ENCODE measurements around the gene ARHGAP29. TPM values are rescaled to one million over a fixed set of nuclear protein-coding genes. Genes with fewer than 3 reads are reported as not detected.

ARHGAP29 gene
- total RNA-seq, 1 donor from 2014 or later = 131 TPM

DNA sequence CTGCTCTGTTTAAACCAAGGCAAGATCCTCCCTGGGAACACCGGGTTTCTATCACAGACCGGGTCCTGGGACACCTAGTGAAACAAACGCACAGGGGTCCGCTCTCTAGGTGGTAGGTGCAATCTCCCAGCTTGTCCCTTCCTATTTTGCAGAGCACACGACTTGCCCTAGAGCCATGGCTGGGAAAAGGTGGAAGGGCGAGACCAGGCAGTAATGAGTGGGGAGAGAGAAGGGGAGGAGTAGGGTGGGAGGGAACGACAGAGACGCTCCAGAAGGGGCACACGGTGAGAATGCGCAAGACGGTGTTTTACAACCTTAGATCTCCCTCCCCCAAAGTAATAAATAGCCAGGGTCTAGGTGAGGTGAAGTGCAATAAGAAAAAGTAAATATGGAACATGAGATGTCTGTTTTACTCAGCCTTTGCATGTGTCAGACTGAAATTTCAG is 9.3 kb upstream of the ARHGAP29 start:
- no peak for DNase-seq (ENCODE audit: low read depth)

DNA sequence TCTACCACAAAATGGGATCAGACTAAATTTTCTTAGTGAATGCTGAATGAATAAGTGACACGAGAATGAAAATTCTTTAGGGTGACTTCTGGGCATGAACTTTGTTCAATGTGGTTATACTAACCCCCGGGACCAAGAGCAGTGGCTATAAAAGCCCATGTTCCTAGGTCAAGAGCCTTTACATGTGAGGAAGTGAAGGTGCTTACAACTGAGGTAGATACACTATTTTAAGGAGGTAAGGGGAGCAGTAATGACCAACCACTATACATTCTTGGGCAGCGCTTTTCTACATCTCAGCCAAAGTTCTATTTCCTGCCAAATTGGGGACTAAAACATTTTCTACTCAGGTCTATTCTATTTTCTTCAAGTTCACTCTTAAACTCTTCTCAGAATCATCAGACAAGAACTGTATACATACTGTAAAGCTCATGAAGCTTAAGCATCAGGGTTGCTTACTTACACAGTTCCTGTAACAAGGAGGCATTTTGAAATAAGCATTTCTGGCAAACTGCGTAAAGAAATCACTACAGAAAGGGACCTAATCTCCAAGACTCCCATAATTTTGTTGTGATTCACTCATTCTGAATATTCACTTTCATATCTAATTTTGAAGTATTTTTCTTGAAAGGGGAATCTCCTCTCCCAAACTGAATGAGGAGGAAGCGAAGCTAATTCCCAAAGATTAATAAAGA is 8.5 kb upstream of the ARHGAP29 start:
- TF ChIP-seq, protein P1, sequence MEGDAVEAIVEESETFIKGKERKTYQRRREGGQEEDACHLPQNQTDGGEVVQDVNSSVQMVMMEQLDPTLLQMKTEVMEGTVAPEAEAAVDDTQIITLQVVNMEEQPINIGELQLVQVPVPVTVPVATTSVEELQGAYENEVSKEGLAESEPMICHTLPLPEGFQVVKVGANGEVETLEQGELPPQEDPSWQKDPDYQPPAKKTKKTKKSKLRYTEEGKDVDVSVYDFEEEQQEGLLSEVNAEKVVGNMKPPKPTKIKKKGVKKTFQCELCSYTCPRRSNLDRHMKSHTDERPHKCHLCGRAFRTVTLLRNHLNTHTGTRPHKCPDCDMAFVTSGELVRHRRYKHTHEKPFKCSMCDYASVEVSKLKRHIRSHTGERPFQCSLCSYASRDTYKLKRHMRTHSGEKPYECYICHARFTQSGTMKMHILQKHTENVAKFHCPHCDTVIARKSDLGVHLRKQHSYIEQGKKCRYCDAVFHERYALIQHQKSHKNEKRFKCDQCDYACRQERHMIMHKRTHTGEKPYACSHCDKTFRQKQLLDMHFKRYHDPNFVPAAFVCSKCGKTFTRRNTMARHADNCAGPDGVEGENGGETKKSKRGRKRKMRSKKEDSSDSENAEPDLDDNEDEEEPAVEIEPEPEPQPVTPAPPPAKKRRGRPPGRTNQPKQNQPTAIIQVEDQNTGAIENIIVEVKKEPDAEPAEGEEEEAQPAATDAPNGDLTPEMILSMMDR (conservative IDR thresholded peaks at IDR 0.05; ENCODE audit: low read depth, low read length) = no peak
- H3K4me3 ChIP-seq (ENCODE audit: low read depth, low read length) = peak overlapping the region; percentile 75
- DNase-seq (ENCODE audit: low read depth) = no peak

More for the DNA sequence above, 9.3 kb upstream of the ARHGAP29 start:
- peak overlapping the region; percentile 75 for H3K4me3 ChIP-seq (ENCODE audit: low read depth, low read length)
- TF ChIP-seq, protein P1 (conservative IDR thresholded peaks at IDR 0.05; ENCODE audit: low read depth, low read length) = no peak

DNA sequence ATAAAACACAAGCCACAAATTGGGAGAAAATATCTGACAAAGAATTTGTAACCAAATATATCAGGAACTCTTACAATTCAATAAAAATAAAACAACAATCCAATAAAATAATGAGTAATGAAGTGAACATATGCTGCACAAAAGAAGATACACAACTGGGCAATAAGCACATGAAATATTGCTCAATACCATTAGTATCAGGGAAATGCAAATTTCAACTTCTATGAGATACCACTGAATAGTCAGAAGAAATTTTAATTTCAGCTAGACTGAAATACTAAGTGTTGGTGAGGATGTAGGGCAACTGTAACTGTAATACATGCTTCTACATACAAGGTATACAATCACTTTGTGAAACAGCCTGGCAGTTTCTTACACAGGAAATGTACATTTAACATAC is 7.4 kb upstream of the ARHGAP29 start:
- TF ChIP-seq, protein P1 (conservative IDR thresholded peaks at IDR 0.05; ENCODE audit: low read depth, low read length) = no peak
- no peak for DNase-seq (ENCODE audit: low read depth)
- H3K4me3 ChIP-seq (ENCODE audit: low read depth, low read length) = peak overlapping the region; percentile 75

DNA sequence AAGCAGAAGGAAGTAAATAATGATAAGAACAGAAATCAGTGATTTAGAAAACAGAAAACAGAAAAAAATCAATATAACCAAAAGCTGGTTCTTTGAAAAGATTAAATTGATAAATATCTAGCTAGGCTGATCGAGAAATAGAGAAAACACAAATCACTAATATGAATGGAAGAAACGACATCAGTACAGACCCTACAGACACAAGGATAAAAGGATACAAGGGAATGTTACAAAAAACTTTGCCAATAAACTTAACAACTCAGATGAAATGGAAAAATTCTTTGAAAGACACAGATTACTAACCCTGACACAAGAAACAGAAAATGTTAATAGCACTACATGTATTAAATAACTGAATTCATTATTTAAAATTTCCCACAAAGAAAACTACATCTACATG is 6.3 kb upstream of the ARHGAP29 start:
- TF ChIP-seq, protein P1 (conservative IDR thresholded peaks at IDR 0.05; ENCODE audit: low read depth, low read length) = no peak
- no peak for DNase-seq (ENCODE audit: low read depth)
- H3K4me3 ChIP-seq (ENCODE audit: low read depth, low read length) = peak overlapping the region; percentile 75

DNA sequence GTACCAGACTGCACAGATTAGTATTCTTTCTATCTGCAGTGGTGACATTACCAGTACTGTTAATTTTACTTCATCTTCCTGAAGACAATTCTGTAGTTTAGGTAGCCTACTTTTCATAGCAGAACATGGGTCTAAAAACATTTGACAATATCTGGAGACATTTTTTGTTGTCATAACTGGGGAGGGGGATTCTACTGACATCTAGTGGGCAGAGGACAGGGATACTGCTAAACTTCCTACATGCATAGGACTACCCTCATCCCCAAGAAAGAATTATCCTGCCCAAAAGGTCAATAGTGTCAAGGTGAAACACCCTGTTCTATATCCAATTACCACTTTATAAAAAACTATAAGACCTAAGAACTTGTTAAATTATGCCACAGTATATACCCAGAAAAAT is 3.4 kb upstream of the ARHGAP29 start:
- TF ChIP-seq, protein P1 (conservative IDR thresholded peaks at IDR 0.05; ENCODE audit: low read depth, low read length) = peak; percentile 60
- H3K4me3 ChIP-seq (ENCODE audit: low read depth, low read length) = peak overlapping the region; percentile 95
- no peak for DNase-seq (ENCODE audit: low read depth)

DNA sequence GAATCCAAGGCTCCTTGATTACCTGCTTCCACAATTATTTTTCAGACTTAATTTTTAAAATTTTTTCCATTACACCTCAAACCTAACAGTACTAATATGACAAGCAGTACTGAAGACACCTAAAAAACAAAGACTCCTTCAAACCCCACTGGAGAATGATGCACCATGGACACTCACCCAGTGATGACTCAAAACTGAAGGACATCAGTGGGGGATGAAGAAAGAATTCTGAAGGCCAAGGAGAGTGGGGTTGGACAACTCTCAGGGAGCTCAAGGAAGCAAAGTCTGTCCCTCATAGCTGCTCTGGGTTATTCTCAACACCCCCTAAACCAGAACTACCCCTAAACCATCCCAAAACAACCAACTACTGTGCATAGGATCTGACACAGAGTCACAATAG is 2.4 kb upstream of the ARHGAP29 start:
- H3K4me3 ChIP-seq (ENCODE audit: low read depth, low read length) = peak overlapping the region; percentile 95
- DNase-seq (ENCODE audit: low read depth) = no peak
- TF ChIP-seq, protein P1 (conservative IDR thresholded peaks at IDR 0.05; ENCODE audit: low read depth, low read length) = no peak

DNA sequence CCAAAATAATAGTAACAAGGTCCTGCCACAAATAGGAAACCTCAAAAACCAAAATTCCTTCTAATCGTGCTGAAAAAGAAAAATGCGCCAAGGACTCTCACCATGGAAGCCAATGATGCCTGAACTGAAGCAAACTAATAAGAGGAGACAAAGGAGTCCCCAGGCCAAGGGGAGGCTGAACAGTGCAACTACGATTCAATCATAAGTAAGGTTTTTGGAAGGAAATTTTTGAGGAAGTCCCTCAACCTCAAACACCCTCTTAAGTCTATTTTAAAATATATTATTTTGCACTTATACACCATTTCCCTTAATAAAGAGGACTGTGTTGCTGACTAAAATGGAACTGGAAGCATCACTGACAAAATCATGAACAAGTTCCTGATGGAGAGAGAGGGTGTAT is 1.7 kb upstream of the ARHGAP29 start:
- H3K4me3 ChIP-seq (ENCODE audit: low read depth, low read length) = peak overlapping the region; percentile 95
- TF ChIP-seq, protein P1 (conservative IDR thresholded peaks at IDR 0.05; ENCODE audit: low read depth, low read length) = no peak
- DNase-seq (ENCODE audit: low read depth) = no peak
